Measurements from ENCODE around the gene EVI2A.
"Not testable (repeated sequence)": the region's sequence is repeated elsewhere in the genome, so short reads cannot be mapped to it uniquely, and the experiment has no call there.

The EVI2A gene, protein sequence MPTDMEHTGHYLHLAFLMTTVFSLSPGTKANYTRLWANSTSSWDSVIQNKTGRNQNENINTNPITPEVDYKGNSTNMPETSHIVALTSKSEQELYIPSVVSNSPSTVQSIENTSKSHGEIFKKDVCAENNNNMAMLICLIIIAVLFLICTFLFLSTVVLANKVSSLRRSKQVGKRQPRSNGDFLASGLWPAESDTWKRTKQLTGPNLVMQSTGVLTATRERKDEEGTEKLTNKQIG

DNA sequence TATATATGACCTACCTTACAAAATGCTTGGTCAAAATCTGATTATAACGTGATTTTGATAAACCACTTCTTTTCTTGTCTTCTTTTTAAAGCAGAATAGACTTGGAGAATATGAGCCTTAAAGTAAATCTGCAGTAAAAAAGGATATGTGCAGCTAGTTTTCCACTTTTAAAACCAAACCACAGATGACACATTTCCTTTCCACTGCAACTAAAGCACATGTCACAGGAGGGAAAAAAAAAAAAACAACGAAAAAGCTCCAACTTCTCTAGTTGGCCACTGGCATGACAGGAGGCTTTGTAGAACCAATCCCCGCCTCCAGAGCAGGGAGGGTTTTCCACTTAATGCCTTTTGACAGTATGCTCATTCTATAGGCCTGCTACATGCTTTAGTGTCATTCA is at the start of gene EVI2A:
Gene EVI2A, minus strand, starts transcription at position 142 of the 400 bp plus-strand sequence. CDS start 2,609 bp downstream, outside the sequence.
- DNase-seq (ENCODE audit: low read depth in 2 of 2): peak; percentile 74 to 83

- DNase-seq (ENCODE audit: low read depth in 2 of 2): no peak
Measured at GRCh38 chr17:31369266-31369665, 47.8 kb upstream of the EVI2A start.

DNA sequence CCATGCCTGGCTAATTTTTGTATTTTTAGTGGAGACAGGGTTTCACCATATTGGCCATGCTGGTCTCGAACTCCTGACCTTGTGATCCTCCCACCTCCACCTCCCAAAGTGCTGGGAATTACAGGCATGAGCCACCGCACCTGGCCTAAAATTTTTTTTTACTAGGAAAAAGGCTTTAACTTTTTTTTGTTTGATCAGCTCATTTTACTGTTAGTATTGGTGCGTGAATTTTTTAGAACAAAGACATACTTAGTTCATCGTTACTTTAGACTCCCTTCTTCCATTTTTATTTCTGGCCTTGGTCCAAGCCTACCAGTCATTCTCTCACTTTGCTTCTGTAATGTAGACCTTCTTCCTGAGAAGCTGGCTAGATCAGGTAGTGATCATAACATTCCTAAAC is 44.7 kb upstream of the EVI2A start:
- DNase-seq (ENCODE audit: low read depth in 2 of 2): no peak

DNA sequence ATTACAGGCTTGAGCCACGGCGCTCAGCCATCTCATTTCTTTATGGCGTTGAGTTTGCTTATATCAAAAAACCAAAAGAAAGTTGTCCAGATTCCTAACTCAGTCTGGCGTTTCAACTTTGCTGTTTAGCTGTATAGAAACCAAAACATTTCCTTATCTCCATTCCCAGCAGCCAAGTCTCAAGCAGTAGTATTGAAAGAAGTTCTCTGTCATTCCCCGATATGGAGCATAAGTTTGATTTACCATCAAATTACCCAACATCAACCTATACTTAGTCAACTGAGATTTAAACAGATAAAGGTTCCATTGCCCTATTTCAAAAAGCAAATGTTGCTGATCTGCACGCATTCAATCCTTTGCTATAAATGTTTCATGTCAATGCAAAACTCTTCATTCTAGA is 42.6 kb upstream of the EVI2A start:
- no peak for DNase-seq (ENCODE audit: low read depth in 2 of 2)

- no peak for DNase-seq (ENCODE audit: low read depth in 2 of 2)
Measured at GRCh38 chr17:31357839-31358394, 36.5 kb upstream of the EVI2A start.

DNA sequence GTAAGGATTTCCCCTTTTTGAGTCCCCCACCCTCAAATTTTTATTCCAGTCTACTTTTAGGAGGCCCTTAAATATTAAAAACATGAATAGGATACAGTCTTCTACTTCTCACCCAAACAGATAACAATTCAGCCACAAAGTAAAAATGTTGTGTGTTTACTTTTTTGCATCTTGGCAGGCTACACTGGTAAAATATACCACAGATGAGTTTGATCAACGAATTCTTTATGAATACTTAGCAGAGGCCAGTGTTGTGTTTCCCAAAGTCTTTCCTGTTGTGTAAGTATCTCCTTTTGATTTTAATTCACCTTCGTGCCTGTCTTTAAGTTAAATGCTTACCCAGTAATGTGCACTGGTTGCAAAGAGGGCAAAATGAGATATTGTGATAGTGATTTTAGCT is 35.7 kb upstream of the EVI2A start:
- no peak for DNase-seq (ENCODE audit: low read depth in 2 of 2)

DNA sequence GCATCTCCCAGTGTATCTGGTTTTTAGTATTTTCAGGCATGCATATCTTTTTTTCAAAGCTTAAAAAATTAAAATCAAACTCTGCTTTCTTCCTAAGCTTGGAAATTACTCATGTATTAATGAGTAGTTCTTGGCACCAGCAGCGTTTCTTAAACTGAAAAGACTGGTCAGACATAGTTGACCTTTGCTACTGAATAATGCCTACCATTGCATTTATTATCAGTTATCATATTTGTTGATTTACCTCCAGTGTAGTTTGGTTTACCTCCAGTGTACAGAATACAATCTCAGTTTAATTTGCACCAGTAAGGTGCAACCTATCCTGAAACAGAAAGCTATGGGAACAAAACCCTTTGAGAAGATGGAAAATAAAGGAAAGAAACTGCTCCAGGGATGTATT is 34.5 kb upstream of the EVI2A start:
- DNase-seq (ENCODE audit: low read depth in 2 of 2): no peak

GRCh38 chr17:31349454-31349853 is 28.0 kb upstream of the EVI2A start:
- DNase-seq (ENCODE audit: low read depth in 2 of 2): no peak

GRCh38 chr17:31345191-31345747 is 23.8 kb upstream of the EVI2A start:
- not testable (repeated sequence) for DNase-seq (ENCODE audit: low read depth in 2 of 2)

GRCh38 chr17:31339906-31340661 is 18.7 kb upstream of the EVI2A start:
- no peak for DNase-seq (ENCODE audit: low read depth in 2 of 2)

- no peak for DNase-seq (ENCODE audit: low read depth in 2 of 2)
Measured at GRCh38 chr17:31329221-31329620, 7.8 kb upstream of the EVI2A start.

DNA sequence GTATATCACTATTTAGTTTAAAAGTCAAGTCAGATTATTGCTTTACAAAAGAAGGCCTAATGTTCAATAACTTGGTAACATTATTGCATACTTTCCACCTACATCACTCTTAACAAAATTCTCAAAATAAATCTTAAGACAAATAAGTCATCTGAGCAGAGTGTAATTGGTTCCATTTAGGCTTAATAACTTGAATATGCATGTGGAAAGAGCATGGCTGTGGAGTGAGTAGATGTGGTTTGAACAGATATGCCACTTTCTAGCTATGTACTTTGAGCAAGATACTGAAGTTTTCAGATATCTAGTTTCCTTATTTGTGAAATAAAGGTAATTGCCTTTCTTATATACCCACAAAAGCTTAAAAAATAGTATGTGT is 6.7 kb upstream of the EVI2A start:
- no peak for DNase-seq (ENCODE audit: low read depth in 2 of 2)

DNA sequence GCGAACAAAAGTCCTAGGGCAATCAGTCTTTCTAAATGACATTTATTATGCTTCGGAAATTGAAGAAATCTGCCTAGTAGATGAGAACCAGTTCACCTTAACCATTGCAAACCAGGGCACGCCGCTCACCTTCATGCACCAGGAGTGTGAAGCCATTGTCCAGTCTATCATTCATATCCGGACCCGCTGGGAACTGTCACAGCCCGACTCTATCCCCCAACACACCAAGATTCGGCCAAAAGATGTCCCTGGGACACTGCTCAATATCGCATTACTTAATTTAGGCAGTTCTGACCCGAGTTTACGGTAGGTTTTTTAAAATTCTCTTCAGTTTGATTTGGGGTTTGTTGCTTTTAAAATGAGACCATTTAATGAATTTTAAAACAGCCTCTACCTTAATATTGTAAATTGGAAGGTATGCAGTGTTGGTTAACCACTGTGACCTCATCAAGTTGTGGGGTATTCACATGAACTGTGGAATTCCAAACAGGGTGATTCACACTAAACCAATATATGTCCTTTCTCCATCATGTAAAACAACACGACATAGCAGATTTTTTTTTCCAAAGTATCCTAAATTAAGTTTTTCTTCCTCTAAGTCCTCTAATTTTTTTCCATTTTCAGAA is 6.2 kb upstream of the EVI2A start:
- DNase-seq (ENCODE audit: low read depth in 2 of 2): no peak

GRCh38 chr17:31323551-31323950 is 2.1 kb upstream of the EVI2A start:
- no peak for DNase-seq (ENCODE audit: low read depth in 2 of 2)

DNA sequence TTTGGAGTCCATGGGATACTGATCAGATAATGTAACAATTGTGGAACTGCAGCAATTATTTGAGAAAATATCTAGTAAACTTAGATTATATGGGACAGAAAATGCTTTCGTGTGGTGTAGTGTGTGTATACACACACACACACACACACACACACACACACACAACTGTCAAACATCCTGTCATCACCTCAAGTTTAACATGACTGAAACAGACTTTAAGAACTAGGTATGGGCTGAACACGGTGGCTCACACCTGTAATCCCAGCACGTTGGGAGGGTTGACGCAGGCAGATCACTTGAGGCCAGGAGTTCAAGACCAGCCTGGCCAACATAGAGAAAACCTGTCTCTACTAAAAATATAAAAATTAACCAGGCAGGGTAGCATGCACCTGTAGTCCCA is 544 bp upstream of the EVI2A start:
- DNase-seq (ENCODE audit: low read depth in 2 of 2): no peak

DNA sequence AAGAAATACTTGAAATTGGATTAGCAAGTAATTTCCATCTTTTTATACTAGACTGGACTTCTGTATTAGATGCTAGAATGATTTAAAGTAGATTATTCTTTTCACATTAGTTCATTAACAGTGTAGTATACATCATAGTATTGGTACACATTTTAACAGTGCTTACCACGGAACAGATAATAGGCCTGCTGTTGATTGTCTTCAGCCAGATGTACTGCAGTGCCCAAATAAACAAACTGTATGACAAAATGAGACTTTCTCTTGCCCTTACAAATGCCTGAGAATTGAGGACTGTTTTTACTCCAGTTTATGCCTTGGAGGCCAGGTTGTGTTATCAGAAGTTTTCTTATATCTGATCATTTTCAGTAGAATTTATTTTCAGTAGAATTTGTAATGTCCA is 631 bp downstream of the EVI2A start:
- DNase-seq (ENCODE audit: low read depth in 2 of 2): no peak

- no peak for DNase-seq (ENCODE audit: low read depth in 2 of 2)
Measured at GRCh38 chr17:31320241-31320640, 1.2 kb downstream of the EVI2A start.

GRCh38 chr17:31318851-31319661 is 2.4 kb downstream of the EVI2A start:
- no peak for DNase-seq (ENCODE audit: low read depth in 2 of 2)

GRCh38 chr17:31318298-31318801 is 3.1 kb downstream of the EVI2A start:
- DNase-seq (ENCODE audit: low read depth in 2 of 2): peak in 1 of 2 donors; percentile 26

GRCh38 chr17:31314782-31315100 is 6.7 kb downstream of the EVI2A start:
- no peak for DNase-seq (ENCODE audit: low read depth in 2 of 2)

DNA sequence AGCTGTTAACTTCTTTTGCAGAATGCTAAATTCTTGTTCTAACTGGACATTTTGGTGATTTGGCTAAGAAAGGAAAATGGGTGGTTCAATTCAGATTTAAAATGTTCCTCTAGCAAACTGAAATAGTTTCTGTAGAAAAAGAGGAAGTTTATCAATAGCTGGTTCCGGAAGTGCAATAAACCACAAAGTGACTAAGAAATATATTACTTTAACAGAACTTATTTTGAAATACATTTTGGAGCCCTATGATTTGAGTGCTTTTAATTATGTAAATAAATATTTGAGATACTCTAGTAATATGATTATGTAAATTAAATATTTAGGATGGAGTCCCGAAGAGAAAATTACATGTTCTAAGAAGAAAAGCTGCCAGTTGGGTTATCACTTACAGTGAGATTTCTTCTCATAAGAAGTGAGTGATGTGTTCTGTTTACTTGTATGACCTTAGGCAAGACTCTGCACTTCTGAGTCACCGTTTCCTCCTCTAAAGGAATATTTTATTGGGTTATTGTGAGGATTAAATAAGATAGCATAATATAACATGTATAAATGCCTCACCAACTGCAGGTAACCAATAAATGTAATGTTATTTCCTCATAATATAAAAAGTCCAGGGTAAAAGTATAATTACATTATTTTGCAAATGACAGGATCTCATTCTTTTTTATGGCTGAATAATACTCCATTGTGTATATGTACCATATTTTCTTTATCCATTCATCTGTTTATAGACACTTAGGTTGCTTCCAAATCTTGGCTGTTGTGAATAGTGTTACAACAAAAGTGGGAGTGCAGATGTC is 7.2 kb downstream of the EVI2A start, which contains the start of gene EVI2B:
Gene EVI2B, minus strand, starts transcription at position 73 of the 800 bp plus-strand sequence. CDS start 8,445 bp downstream, outside the sequence.
- DNase-seq (ENCODE audit: low read depth in 2 of 2): no peak
